BLaER1 (cell line): Measurements from ENCODE around the gene PCDHGB7.
"Not testable (repeated sequence)": the region's sequence is repeated elsewhere in the genome, so short reads cannot be mapped to it uniquely, and the experiment has no call there.

Experiments used
- H3K27ac ChIP-seq: shearing (Covaris generic); formaldehyde crosslinking; 2 replicates; pipeline ENCODE4 v1.8.1; 2022
- H3K27me3 ChIP-seq: shearing (Covaris generic); formaldehyde crosslinking; 2 replicates; pipeline ENCODE4 v1.8.1; 2022
- H3K36me3 ChIP-seq: shearing (Covaris generic); formaldehyde crosslinking; 2 replicates; pipeline ENCODE4 v1.8.1; 2022
- H3K4me1 ChIP-seq: shearing (Covaris generic); formaldehyde crosslinking; 2 replicates; pipeline ENCODE4 v1.8.1; 2022
- H3K4me2 ChIP-seq: shearing (Covaris generic); formaldehyde crosslinking; 2 replicates; pipeline ENCODE4 v1.8.1; 2022
- H3K4me3 ChIP-seq: shearing (Covaris generic); formaldehyde crosslinking; 2 replicates; pipeline ENCODE4 v1.8.1; 2022
- H3K9ac ChIP-seq: shearing (Covaris generic); formaldehyde crosslinking; 2 replicates; pipeline ENCODE4 v1.8.1; 2022
- H3K9me3 ChIP-seq: shearing (Covaris generic); formaldehyde crosslinking; 2 replicates; pipeline ENCODE4 v1.8.1; 2022
- H4K20me1 ChIP-seq: shearing (Covaris generic); formaldehyde crosslinking; 2 replicates; pipeline ENCODE4 v1.8.1; 2022
- Cebpa-rat ChIP-seq: shearing (Covaris generic); IDR thresholded peaks from 2 replicates; pipeline ENCODE4 v1.8.1; 2022

Gene PCDHGB7

DNA sequence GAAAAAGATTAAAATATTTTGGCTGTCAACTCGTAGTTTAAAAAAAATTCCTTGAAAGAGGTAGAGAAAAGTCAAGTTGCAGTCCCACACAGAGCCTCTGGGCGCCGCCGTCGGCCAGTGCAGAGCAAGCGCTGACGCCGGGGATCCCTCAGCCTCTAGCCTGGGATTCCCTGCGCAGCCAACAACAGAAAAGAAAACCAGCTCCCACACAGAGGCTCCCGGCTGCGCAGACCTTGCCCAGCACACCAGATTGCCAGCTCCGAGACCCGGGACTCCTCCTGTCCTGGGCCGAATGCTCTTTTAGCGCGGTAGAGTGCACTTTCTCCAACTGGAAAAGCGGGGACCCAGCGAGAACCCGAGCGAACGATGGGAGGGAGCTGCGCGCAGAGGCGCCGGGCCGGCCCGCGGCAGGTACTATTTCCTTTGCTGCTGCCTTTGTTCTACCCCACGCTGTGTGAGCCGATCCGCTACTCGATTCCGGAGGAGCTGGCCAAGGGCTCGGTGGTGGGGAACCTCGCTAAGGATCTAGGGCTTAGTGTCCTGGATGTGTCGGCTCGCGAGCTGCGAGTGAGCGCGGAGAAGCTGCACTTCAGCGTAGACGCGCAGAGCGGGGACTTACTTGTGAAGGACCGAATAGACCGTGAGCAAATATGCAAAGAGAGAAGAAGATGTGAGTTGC is at the start of gene PCDHGB7:
Gene PCDHGB7, plus strand, starts transcription at position 184 of the 679 bp plus-strand sequence. Its CDS starts 183 bp downstream, at position 367.
- not testable (repeated sequence) for H3K27ac ChIP-seq, H3K9ac ChIP-seq, H4K20me1 ChIP-seq
- Histone ChIP-seq H3K27me3 (peaks cover 39% of the 10 kb centered on the region), H3K4me2 (peak within 1 kb of the TSS; percentile 19; the same call in 1 of the 2 replicates), H3K4me3 (peak within 1 kb of the TSS; percentile 53), H3K4me1 (peaks cover 19% of the 10 kb centered on the region), H3K9me3 (peaks cover 64% of the 10 kb centered on the region), H3K36me3 (peaks cover 23% of the 10 kb centered on the region)

DNA sequence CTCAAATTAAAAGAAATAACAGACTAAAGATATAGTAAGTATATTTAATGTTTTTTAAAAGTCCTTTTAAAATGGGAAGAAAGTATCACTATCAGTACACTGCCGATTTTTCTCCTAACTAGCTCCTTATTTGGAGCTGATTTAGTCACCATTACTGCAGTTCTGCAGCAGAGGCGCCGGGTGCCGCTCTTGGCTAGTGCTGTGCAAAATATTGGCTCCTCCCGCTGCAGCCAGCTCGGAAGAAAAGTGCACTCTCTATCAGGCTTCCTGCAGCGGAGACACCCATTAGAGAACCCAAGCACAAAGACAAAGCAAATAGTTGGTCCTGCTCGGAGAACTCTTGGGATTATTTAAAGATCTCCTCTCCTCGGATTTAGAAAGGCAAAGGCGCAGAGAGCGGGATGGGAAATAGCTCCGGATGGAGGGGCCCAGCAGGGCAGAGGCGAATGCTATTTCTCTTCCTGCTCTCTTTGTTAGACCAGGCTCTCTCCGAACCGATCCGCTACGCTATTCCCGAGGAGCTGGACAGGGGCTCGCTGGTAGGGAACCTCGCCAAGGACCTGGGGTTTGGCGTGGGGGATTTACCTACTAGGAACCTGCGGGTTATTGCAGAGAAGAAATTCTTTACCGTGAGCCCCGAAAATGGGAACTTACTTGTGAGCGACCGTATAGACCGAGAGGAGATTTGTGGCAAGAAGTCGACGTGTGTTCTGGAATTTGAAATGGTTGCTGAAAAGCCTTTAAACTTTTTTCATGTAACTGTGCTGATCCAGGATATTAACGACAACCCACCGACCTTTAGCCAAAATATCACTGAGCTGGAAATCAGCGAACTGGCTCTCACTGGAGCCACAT is 47.3 kb upstream of the PCDHGB7 start, which contains the start of gene PCDHGB3:
Gene PCDHGB3, plus strand, starts transcription at position 249 of the 855 bp plus-strand sequence. Its CDS starts 153 bp downstream, at position 402.
- no peaks in the 10 kb centered on the region for H3K27me3 ChIP-seq
- no peak within 1 kb of the TSS for H3K9ac ChIP-seq
- H3K4me2 ChIP-seq: no peak within 1 kb of the TSS
- no peaks in the 10 kb centered on the region for H3K4me1 ChIP-seq
- TF ChIP-seq Cebpa-rat: no peak
- 0 out of 2 replicates have a peak, but pooled peaks cover 7% of the 10 kb centered on the region for H3K36me3 ChIP-seq
- peaks cover 71% of the 10 kb centered on the region for H3K9me3 ChIP-seq
- no peak within 1 kb of the TSS for H3K27ac ChIP-seq
- H4K20me1 ChIP-seq: no peaks in the 10 kb centered on the region
- H3K4me3 ChIP-seq: no peak within 1 kb of the TSS

DNA sequence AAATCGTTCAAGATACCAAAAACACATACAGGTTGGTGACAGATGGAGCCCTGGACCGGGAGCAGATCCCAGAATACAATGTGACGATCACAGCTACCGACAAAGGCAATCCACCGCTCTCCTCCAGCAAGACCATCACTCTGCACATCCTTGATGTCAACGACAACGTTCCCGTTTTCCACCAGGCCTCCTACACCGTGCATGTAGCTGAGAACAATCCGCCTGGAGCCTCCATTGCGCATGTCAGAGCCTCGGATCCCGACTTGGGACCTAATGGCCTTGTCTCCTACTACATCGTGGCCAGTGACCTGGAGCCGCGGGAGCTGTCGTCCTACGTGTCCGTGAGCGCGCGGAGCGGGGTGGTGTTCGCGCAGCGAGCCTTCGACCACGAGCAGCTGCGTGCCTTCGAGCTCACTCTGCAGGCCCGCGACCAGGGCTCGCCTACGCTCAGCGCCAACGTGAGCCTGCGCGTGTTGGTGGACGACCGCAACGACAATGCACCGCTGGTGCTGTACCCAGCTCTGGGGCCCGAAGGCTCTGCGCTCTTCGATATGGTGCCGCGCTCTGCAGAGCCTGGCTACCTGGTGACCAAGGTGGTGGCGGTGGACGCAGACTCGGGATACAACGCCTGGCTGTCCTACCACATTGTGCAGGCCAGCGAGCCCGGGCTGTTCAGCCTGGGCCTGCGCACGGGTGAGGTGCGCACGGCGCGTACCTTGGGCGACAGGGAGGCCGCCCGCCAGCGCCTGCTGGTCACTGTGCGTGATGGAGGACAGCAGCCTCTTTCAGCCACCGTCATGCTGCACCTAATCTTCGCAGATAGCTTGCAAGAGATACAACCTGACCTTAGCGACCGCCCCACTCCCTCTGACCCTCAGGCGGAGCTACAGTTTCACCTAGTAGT is 45.7 kb upstream of the PCDHGB7 start:
- H3K27ac ChIP-seq: no peak overlapping the region
- no peak for TF ChIP-seq Cebpa-rat
- H4K20me1 ChIP-seq: no peaks in the 10 kb centered on the region
- H3K27me3 ChIP-seq: no peaks in the 10 kb centered on the region
- no peak overlapping the region for H3K4me3 ChIP-seq
- H3K4me1 ChIP-seq: no peaks in the 10 kb centered on the region
- no peak overlapping the region for H3K9ac ChIP-seq
- 0 out of 2 replicates have a peak, but pooled peaks cover 7% of the 10 kb centered on the region for H3K36me3 ChIP-seq
- H3K9me3 ChIP-seq: peaks cover 69% of the 10 kb centered on the region
- H3K4me2 ChIP-seq: no peak overlapping the region

DNA sequence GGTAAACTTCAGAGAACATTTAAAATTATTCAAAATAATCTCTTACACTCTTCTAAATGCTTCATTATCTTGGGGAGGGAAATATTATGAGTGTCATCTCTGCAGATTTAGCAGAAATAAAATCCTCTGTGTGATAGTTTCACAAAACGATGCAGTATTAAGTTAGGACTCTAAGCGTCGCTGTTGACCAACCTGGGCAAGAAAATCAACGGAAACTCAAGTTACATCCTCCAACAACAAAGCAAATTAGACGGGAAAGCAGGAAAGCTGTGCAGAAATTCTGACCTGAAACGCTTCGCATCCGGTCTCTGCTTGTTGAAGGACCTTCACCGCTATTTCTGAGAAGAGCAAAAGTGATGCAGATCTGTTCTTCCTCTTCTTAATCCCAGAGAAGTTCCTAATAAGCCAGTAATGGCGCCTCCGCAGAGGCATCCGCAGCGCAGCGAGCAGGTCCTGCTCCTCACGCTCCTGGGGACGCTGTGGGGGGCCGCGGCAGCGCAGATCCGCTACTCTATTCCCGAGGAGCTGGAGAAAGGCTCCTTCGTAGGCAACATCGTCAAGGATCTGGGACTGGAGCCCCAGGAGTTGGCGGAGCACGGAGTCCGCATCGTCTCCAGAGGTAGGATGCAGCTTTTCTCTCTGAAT is 43.7 kb upstream of the PCDHGB7 start, which contains the start of gene PCDHGA6:
Gene PCDHGA6, plus strand, starts transcription at position 219 of the 645 bp plus-strand sequence. Its CDS starts 193 bp downstream, at position 412.
- no peak for TF ChIP-seq Cebpa-rat
- Histone ChIP-seq H4K20me1 (no peaks in the 10 kb centered on the region), H3K4me3 (no peak within 1 kb of the TSS), H3K9ac (no peak within 1 kb of the TSS), H3K4me1 (no peaks in the 10 kb centered on the region), H3K36me3 (0 out of 2 replicates have a peak, but pooled peaks cover 7% of the 10 kb centered on the region), H3K4me2 (no peak within 1 kb of the TSS), H3K27ac (no peak within 1 kb of the TSS), H3K9me3 (peaks cover 73% of the 10 kb centered on the region), H3K27me3 (no peaks in the 10 kb centered on the region)

DNA sequence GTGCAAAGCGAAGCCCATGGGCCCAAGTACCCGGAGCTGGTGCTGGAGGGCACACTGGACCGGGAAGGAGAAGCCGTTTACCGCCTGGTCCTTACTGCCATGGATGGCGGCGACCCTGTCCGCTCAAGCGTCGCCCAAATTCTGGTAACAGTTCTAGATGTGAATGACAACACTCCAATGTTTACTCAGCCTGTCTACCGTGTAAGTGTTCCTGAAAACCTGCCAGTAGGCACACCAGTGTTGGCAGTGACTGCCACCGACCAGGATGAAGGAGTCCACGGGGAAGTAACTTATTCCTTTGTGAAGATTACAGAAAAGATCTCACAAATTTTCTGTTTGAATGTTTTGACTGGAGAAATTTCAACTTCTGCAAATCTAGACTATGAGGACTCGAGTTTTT is 42.9 kb upstream of the PCDHGB7 start:
- no peaks in the 10 kb centered on the region for H3K4me1 ChIP-seq
- no peaks in the 10 kb centered on the region for H4K20me1 ChIP-seq
- TF ChIP-seq Cebpa-rat: no peak

DNA sequence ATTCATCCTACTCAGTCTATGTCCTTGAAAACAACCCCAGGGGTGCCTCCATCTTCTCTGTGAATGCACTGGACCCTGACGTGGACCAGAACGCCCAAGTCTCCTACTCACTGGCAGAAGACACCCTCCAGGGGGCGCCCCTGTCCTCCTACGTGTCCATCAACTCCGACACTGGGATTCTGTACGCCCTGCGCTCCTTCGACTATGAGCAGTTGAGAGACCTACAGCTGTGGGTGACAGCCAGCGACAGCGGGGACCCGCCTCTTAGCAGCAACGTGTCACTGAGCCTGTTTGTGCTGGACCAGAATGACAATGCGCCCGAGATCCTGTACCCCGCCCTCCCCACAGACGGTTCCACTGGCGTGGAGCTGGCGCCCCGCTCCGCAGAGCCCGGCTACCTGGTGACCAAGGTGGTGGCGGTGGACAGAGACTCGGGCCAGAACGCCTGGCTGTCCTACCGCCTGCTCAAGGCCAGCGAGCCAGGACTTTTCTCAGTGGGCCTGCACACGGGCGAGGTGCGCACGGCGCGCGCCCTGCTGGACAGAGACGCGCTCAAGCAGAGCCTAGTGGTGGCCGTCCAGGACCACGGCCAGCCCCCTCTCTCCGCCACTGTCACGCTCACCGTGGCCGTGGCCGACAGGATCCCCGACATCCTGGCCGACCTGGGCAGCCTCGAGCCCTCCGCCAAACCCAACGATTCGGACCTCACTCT is 41.9 kb upstream of the PCDHGB7 start:
- H4K20me1 ChIP-seq, H3K4me2 ChIP-seq, H3K36me3 ChIP-seq, H3K27me3 ChIP-seq, H3K4me1 ChIP-seq, H3K9ac ChIP-seq, H3K27ac ChIP-seq, H3K4me3 ChIP-seq: not testable (repeated sequence)
- peaks cover 65% of the 10 kb centered on the region for H3K9me3 ChIP-seq

More for the DNA sequence above, 42.9 kb upstream of the PCDHGB7 start:
- no peak overlapping the region for H3K27ac ChIP-seq
- 0 out of 2 replicates have a peak, but pooled peaks cover 7% of the 10 kb centered on the region for H3K36me3 ChIP-seq
- no peak overlapping the region for H3K9ac ChIP-seq
- peaks cover 73% of the 10 kb centered on the region for H3K9me3 ChIP-seq
- no peak overlapping the region for H3K4me3 ChIP-seq
- no peaks in the 10 kb centered on the region for H3K27me3 ChIP-seq
- no peak overlapping the region for H3K4me2 ChIP-seq

DNA sequence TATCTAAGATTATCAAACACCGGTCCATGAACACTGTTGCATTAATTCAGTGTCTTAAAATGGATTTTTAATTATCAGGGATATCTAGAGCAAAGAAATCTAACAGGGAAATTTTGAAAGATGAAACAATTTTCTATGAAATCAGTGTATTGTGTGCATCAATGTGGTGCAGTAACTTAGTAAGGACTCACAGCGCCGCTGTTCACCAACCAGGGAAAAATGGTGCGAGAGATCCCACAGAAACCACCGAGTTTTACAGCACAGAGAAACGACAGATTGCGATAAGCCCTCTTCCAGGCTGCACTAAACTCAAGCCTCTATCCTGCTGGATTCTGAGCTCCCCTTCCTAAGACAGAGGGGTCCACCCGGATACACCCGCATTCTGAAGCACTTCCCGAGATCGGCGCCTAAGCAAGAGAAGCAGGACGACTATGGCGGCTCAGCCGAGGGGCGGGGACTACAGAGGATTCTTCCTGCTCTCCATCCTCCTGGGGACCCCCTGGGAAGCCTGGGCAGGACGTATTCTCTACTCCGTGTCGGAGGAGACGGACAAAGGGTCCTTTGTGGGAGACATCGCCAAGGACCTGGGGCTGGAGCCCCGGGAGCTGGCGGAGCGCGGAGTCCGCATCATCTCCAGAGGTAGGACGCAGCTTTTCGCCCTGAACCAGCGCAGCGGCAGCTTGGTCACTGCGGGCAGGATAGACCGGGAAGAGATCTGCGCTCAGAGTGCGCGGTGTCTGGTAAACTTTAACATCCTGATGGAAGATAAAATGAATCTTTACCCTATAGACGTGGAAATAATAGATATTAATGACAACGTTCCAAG is 34.8 kb upstream of the PCDHGB7 start, which contains the start of gene PCDHGA7:
Gene PCDHGA7, plus strand, starts transcription at position 274 of the 826 bp plus-strand sequence. Its CDS starts 158 bp downstream, at position 432.
- Histone ChIP-seq H3K36me3 (no peaks in the 10 kb centered on the region), H3K27ac (no peak within 1 kb of the TSS), H3K27me3 (no peaks in the 10 kb centered on the region), H3K9ac (no peak within 1 kb of the TSS), H3K4me1 (no peaks in the 10 kb centered on the region), H4K20me1 (no peaks in the 10 kb centered on the region), H3K4me2 (no peak within 1 kb of the TSS), H3K9me3 (peaks cover 34% of the 10 kb centered on the region), H3K4me3 (no peak within 1 kb of the TSS)
- TF ChIP-seq Cebpa-rat: no peak

DNA sequence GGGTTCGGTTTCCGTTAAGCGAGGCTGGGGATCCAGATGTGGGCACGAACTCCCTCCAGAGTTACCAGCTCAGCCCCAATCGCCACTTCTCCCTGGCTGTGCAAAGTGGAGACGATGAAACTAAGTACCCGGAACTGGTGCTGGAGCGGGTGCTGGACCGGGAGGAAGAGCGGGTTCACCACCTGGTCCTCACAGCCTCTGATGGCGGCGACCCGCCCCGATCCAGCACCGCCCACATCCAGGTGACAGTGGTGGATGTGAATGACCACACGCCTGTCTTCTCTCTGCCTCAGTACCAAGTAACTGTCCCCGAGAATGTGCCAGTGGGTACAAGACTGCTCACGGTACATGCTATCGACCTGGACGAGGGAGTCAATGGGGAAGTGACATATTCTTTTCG is 34.1 kb upstream of the PCDHGB7 start:
- no peak overlapping the region for H3K9ac ChIP-seq
- H3K4me3 ChIP-seq: no peak overlapping the region
- H3K4me2 ChIP-seq: no peak overlapping the region
- H4K20me1 ChIP-seq: no peaks in the 10 kb centered on the region
- peaks cover 35% of the 10 kb centered on the region for H3K9me3 ChIP-seq
- no peak for TF ChIP-seq Cebpa-rat
- H3K27ac ChIP-seq: no peak overlapping the region
- no peaks in the 10 kb centered on the region for H3K27me3 ChIP-seq
- H3K36me3 ChIP-seq: no peaks in the 10 kb centered on the region
- H3K4me1 ChIP-seq: no peaks in the 10 kb centered on the region
